DND-41 (cell line): Measurements from ENCODE around the gene KIAA1958.

ENCODE experiments used
- CTCF ChIP-seq: IDR thresholded peaks from 2 replicates; pipeline ENCODE4 v1.5.1; 2012; ENCODE audit warnings: borderline replicate concordance, low read length, moderate library complexity, mild to moderate bottlenecking; ENCODE audit not compliant: poor library complexity, severe bottlenecking; ENCODE audit errors: extremely low read depth
- EZH2 ChIP-seq: IDR thresholded peaks from 3 replicates; pipeline ENCODE4 v1.6.1; 2012; ENCODE audit warnings: borderline replicate concordance, low read depth, mild to moderate bottlenecking, moderate library complexity, low read length, inconsistent platforms; ENCODE audit not compliant: severe bottlenecking

GRCh38 chr9:112664531-112664930, 177.9 kb downstream of the KIAA1958 start:
- no peak for TF ChIP-seq CTCF
- no peak for TF ChIP-seq EZH2
